Embryonic facial prominence (tissue), 1 donor: ENCODE results near the gene CNIH1.
"Not testable (repeated sequence)": the region's sequence is repeated elsewhere in the genome, so short reads cannot be mapped to it uniquely, and the experiment has no call there.

Source experiments
- DNase-seq: peaks from one replicate; pipeline ENCODE4 v3.0.0-alpha.2; 2016; ENCODE audit errors: extremely low spot score

CNIH1 gene

DNA sequence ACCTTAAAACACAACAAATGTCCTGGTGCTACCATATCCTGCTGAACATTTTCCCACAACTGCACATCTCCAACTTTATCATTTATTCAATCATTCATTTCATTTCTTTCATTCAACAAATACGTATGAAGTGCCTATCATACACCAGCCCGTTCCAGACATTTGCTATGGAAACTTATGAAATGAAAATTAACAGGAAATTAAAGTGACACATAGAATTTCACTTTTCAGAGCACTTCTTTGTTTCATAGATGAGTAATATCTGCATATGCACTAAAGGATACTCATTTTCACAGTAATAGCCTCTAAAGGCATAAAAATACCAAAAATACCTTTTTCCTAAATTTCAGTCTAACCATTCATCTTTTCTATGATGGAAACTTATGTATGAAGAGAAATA, 12.6 kb downstream of the CNIH1 start:
- DNase-seq: no peak

DNA sequence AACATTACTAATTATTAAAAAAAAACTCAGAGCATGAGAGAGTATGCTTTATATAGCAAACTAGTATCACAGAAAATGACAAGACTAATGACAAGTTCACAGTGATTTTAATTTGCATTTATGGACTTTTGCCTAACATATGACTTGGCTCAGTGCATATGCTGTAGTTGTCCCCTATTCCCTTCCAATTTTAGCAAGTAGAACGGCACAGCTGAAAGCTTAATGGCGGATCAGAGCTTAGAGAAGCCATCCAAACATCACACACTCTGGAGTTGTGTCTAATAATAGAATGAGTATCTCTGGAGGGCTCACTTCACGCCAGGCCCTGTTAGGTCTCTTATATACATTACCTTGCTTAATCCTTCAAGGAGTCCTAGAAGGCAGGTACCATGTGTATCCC, 13.3 kb downstream of the CNIH1 start:
- no peak for DNase-seq

DNA sequence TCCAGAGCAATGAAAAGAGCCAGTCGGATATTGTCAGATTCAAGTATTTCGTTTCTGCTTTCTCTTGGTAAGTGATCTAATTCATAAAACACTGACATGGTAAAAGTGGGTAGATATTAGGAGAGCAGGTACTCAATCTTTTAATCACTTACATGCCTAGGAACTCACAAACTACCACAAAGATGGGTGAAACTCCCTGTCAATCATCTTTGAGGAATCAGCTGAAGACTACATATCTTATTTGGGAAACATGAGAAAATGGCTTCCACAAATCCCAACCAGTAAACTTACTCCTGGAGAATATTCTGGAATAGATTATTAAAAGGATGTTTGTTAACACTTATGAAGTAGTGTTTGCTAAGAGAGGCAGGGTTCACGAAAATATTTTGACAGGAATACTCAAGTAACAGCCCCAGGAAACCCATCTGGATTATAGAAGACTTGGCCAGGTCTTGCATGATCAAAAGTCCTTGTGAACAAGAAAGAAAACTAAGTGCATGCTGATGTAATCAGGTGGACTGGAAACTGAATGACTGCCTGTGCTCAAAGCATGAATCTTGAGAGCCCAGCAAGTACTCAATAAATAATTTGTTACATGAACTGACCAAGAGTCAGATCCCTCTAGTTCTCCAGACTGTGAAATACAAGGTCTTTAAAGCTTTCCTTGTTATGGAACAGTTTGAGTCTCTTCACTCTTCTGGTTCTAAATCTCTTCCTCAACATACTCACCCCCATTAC, 15.5 kb downstream of the CNIH1 start:
- no peak for DNase-seq

GRCh38 chr14:54425068-54425467, 16.1 kb downstream of the CNIH1 start:
- no peak for DNase-seq

DNA sequence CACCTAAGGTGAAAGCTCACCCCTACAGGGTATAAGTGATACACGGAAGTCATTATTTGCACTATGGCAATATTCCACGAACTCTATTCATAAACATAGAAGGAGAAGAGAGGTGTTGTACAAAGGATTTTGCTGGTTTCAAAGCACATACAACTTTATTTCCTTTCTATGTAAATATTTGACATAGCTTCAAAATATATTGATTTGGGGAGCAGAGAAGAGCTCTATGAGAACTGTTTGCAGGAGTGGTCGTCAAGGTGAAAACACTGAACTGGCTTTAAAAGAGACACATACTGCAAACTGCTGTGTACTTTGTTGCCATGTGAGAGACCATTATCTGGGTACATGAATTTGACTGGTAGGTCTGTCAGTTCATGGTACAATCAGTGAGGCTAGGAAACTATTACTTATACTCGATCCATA, 16.7 kb downstream of the CNIH1 start:
- no peak for DNase-seq

DNA sequence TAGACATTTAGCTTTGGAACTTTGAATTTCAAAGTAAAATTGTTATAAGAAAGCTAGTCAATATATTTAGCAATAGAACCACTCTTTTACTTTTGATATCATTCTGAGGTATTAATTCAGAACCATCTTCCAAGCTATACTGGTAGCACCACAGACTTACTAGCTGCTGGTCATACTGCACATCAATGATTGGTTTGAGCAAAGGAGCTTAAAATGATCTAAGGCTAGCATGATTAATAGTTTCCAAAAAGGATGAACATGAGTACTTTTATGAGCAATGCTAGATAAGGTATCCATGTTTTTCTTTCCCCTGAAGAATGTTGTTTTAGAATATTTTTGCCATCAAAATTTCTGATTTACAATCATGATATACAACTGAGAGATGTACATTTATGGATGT, 17.2 kb downstream of the CNIH1 start:
- no peak for DNase-seq

DNA sequence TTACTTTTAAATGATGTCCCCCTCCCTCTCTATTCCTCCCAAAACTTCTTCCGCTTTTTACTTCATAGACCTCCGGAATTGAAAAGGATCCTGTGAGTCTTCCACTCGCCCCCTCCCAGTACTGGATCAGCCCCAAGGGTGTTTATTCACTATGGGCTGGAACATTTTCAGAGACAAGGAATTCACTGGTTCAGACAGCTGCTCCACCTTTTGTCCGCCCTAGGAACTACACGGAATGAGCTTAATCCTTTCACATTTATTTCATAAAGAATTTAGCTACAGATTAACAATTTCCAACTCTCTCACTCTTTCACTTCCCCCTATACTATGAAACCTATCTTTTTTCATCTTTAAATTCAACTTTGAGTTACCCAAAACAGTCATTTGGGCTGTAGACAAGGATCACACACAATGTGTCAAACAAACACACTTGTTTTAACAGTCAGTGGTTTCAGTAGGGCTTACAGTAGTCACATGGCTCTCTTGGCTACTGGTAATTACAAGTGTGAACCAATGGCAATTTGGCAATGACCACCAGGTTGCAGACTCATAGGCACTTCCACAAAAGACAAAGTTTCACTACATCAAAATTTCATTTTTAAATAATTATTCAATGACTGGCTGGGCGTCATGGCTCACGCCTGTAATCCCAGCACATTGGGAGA, 20.6 kb downstream of the CNIH1 start:
- DNase-seq: no peak

- no peak for DNase-seq
These were observed 29.8 kb downstream of the CNIH1 start for GRCh38 chr14:54411371-54411770.

DNA sequence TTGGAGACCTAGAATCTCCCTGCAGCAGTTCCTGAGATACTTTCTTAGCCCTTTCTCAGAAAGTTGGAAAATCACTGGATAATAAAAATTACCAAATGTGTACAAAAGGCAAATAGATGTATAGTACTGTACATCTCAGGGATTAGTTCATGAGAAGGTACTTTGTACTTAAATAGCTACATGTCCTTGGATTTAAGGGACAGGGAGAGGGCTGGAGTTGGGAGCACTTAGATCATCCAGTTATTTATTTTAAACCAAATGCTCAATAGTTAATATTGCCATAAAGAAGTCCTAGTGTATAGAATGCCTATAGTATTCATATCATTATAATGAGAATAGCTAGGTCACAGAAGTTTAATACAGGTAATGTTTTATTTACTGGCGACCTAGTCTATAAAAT, 31.0 kb downstream of the CNIH1 start:
- DNase-seq: no peak

DNA sequence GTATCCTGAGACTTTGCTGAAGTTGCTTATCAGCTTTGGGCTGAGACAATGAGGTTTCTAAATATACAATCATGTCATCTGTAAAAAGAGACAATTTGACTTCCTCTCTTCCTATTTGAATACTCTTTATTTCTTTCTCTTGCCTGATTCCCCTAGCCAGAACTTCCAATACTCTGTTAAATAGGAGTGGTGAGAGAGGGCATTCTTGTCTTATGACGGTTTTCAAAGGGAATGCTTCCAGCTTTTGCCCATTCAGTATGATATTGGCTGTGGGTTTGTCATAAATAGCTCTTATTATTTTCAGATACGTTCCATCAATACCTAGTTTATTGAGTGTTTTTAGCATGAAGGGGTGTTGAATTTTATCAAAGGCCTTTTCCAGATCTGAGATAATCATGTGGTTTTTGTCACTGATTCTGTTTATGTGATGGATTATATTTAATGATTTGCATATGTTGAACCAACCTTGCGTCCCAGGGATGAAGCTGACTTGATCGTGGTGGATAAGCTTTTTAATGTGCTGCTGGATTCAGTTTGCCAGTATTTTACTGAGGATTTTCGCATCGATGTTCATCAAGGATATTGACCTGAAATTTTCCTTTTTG, 37.7 kb downstream of the CNIH1 start:
- DNase-seq: not testable (repeated sequence)

- DNase-seq: no peak
These were observed 41.6 kb downstream of the CNIH1 start for GRCh38 chr14:54399560-54399959.

DNA sequence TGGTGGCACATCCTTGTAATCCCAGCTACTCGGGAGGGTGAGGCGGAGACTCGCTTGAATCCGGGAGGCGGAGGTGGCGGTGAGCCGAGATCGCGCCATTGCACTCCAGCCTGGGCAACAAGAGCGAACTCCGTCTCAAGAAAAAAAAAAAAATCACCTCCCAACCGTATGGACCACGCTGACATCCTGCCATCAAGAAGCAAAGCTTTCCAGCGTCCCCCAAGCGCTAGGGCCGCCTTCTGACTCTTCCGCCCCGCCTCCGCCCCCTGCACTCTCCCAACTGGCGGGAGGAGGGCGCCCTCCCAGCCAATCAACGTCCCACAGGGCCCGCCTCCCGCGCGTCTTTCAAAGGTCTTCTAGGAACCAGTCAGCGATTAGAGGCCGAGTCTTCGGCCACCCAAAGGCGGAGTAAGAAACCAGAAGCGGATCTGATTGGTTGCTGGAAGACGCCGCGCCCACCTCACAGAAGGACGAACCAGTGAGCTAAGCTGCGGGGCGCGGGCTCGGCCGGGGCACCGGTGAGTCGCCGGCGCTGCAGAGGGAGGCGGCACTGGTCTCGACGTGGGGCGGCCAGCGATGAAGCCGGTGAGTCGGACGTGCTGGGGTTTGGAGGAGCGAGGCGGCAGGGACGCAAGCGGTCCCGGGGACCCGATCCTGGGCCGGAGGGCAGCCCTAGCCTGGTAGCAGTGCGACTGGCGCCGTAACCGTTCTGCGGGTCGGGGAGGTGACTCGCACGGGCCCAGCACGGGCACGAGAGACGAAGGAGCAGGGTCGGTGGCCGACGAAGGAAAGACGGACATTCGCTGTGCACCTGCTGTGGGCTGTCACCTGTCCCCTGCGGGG, 44.5 kb downstream of the CNIH1 start, which contains the start of gene CDKN3:
TSS of gene CDKN3 (plus strand) at position 515 of the 843 bp plus-strand sequence. CDS start at position 577, 62 bp downstream.
- DNase-seq: peak; percentile 97

DNA sequence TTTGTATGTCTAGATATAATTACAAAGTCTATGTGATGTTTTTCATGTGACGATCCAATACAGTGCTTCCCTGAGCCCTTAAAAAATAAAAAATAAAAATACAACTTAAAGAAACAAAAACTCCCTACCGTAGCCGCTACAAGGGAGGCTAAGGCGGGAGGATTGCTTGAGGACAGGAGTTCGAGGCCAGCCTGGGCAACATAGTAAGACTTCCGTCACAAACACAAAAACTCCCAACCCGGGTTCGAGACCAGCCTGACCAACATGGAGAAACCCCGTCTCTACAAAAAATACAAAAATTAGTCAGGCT, 45.0 kb downstream of the CNIH1 start:
- DNase-seq: no peak

DNA sequence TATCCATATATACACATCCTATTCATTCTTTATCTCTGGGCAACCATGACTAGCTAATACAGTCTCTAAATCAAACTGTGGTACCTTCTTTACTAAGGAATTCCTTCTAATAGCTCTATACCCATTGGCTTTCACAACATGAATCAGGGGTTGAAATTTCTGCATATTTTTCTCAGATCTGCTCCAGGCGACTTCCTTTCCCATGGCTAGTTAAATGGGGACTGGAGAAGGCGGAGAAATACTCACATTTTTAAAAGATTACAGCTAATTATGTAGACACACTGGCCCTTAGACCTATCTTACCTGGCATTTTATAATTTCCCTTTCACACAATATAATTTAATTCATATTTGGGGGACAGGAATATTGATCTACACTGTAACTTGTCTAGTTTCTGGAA, 45.5 kb downstream of the CNIH1 start:
- DNase-seq: no peak

DNA sequence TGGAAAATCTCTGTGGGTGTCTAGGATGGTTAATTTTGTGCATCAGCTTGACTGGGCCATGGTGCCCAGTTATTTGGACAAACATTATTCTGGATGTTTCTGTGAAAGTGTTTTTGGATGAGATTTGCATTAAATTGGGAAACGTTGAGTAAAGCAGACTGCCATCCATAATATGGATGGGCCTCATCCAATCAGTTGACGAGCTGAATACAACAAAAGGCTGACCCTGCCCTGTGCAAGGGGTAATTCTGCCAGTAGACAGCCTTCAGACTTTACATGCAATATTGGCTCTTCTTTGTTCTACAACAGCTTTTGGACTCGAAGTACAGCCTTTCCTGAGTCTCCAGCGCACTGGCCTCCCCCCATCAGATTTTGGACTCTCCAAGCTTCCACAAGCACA, 45.9 kb downstream of the CNIH1 start:
- DNase-seq: no peak

- DNase-seq: no peak
These were observed 46.6 kb downstream of the CNIH1 start for GRCh38 chr14:54394596-54394995.

- not testable (repeated sequence) for DNase-seq
These were observed 47.9 kb downstream of the CNIH1 start for GRCh38 chr14:54392986-54393884.

DNA sequence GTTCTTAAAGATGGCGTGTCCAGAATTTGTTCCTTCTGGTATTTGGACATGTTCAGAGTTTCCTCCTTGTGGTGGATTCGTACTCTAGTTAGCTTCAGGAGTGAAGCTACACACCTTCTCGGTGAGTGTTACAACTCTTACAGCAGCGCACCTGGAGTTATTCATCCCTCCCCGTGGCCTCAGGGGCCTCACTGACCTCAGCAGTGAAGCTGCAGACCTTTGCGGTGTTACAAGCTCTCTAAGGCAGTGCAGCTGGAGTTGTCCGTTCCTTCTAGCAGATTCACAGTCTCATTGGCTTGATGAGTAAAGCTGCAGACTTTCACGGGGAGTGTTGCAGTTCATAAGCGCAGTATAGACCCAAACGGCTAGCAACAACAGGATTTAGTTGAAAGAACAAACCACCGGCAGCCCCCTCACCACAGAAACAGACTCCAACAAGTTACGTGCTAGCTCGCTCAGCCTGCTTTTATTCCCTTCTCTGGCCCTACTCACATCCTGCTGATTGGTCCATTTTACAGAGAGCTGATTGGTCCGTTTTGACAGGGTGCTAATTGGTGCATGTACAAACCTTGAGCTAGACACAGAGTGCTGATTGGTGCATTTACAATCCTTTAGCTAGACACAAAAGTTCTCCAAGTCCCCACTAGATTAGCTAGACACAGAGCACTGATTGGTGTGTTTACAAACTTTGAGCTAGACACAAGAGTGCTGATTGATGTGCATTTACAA, 48.9 kb downstream of the CNIH1 start:
- no peak for DNase-seq

DNA sequence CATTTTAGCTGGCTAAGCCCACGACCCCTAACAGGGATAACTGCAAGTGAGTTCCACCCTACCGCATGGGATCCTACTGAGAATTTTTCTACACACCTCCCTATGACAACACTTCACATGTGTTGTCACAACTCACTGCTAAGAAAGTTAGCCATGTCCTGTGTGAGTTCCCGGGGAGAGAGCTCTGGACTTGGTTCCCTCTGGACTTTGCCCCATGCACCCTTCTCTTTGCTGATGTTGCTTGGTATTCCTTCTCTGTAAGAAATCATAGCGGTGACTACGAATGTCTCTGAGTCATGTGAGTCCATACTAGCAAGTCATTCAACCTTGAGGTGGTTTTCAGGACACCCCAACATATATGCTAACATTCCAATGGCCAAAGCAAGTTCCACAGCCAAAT, 53.8 kb downstream of the CNIH1 start:
- no peak for DNase-seq

GRCh38 chr14:54385556-54385955, 55.6 kb downstream of the CNIH1 start:
- DNase-seq: no peak

DNA sequence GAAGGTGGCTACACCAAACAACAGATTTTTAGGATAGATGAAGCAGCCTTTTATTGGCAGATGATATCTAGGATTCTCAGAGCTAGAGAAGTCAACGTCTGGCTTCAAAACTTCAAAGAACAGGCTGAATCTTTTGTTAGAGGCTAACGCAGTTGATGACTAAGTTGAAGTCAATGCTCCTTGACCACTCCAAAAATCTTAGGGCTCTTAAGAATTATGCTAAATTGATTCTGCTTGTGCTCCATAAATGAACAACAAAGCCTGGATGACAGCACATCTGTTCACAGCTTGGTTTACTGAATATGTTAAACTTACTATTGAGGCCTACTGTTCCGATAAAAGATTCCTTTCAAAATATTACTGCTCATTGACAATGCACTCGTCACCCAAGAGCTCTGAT, 57.3 kb downstream of the CNIH1 start:
- no peak for DNase-seq
